Measurements from ENCODE around the gene RASA3. TPM values are rescaled to one million over a fixed set of nuclear protein-coding genes. Genes with fewer than 3 reads are reported as not detected.

The RASA3 gene
- total RNA-seq, 4 donors from 2014 or later: 4.4 to 15.6 (median 8.5) TPM

- no peaks in the 10 kb centered on the region for H3K36me3 ChIP-seq
- DNase-seq: no peak
- TF ChIP-seq POLR2A (IDR thresholded peaks at IDR 0.05): no peak
- H3K4me1 ChIP-seq: peaks cover 0 to 25% (median 6%) of the 10 kb centered on the region in 4 donors
- peak overlapping the region; percentile 25 to 41 (median 30) for H3K27ac ChIP-seq
- WGBS, 2 donors (ENCODE audit: low coverage in 1 of 2): 78 to 87% methylated on average over 3 to 37 of the region's 40 CpGs
- H3K9me3 ChIP-seq: no peaks in the 10 kb centered on the region
- no peaks in the 10 kb centered on the region for H3K27me3 ChIP-seq
- in situ Hi-C loops (cut with MboI; ENCODE audit: low pct_ligation_motif_present in 1 of 4, low pct_unique_long_range_greater_than_20kb in 1 of 4, low sequenced_read_pairs in 3 of 4): no loop called here
- intact Hi-C loops (cut with DNase I; ENCODE audit: low total_unique reads): no loop called here
- no peak overlapping the region for H3K4me3 ChIP-seq
Measured at GRCh38 chr13:114035583-114036531, 96.6 kb downstream of the RASA3 start.

- no peaks in the 10 kb centered on the region for H3K27me3 ChIP-seq
- intact Hi-C loops (cut with DNase I; ENCODE audit: low total_unique reads) (no loop called here), in situ Hi-C loops (cut with MboI; ENCODE audit: low pct_ligation_motif_present in 1 of 4, low pct_unique_long_range_greater_than_20kb in 1 of 4, low sequenced_read_pairs in 3 of 4) (no loop called here)
- no peak overlapping the region for H3K4me3 ChIP-seq
- no peak for DNase-seq
- no peak for TF ChIP-seq EP300 (IDR thresholded peaks at IDR 0.05; ENCODE audit: low read depth)
- TF ChIP-seq POLR2AphosphoS5 (IDR thresholded peaks at IDR 0.05): no peak
- TF ChIP-seq POLR2A (IDR thresholded peaks at IDR 0.05): no peak
- TF ChIP-seq CTCF (IDR thresholded peaks at IDR 0.05): no peak
- 84 to 89% methylated on average over 3 to 10 of the region's 10 CpGs for WGBS, 2 donors (ENCODE audit: low coverage in 1 of 2)
- H3K4me1 ChIP-seq: peaks cover 0 to 25% (median 6%) of the 10 kb centered on the region in 4 donors
- no peaks in the 10 kb centered on the region for H3K36me3 ChIP-seq
- H3K27ac ChIP-seq: peak overlapping the region; percentile 25 to 41 (median 30)
- H3K9me3 ChIP-seq: no peaks in the 10 kb centered on the region
Measured at GRCh38 chr13:114035186-114035582, 97.2 kb downstream of the RASA3 start.

- TF ChIP-seq EP300 (IDR thresholded peaks at IDR 0.05; ENCODE audit: low read depth): no peak
- TF ChIP-seq CTCF (IDR thresholded peaks at IDR 0.05): no peak
- no peak for TF ChIP-seq POLR2AphosphoS5 (IDR thresholded peaks at IDR 0.05)
- TF ChIP-seq POLR2A (IDR thresholded peaks at IDR 0.05): no peak
- H3K4me3 ChIP-seq: peak overlapping the region in 1 of 4 donors; percentile 0
- no peaks in the 10 kb centered on the region for H3K36me3 ChIP-seq
- H3K27ac ChIP-seq: peak overlapping the region; percentile 26 to 41 (median 32)
- H3K4me1 ChIP-seq: peaks cover 0 to 25% (median 6%) of the 10 kb centered on the region in 4 donors
- DNase-seq: no peak
- no peaks in the 10 kb centered on the region for H3K9me3 ChIP-seq
- no peaks in the 10 kb centered on the region for H3K27me3 ChIP-seq
- 60 to 73% methylated on average over 4 to 9 of the region's 9 CpGs for WGBS, 2 donors (ENCODE audit: low coverage in 1 of 2)
- intact Hi-C loops (cut with DNase I; ENCODE audit: low total_unique reads): no loop called here
- in situ Hi-C loops (cut with MboI; ENCODE audit: low pct_ligation_motif_present in 1 of 4, low pct_unique_long_range_greater_than_20kb in 1 of 4, low sequenced_read_pairs in 3 of 4): no loop called here
Measured at GRCh38 chr13:114034481-114034891, 97.9 kb downstream of the RASA3 start.

- in situ Hi-C loops (cut with MboI; ENCODE audit: low pct_ligation_motif_present in 1 of 4, low pct_unique_long_range_greater_than_20kb in 1 of 4, low sequenced_read_pairs in 3 of 4) (no loop called here), intact Hi-C loops (cut with DNase I; ENCODE audit: low total_unique reads) (no loop called here)
- TF ChIP-seq CTCF (IDR thresholded peaks at IDR 0.05) (no peak), EP300 (IDR thresholded peaks at IDR 0.05; ENCODE audit: low read depth) (no peak), POLR2A (IDR thresholded peaks at IDR 0.05) (no peak), POLR2AphosphoS5 (IDR thresholded peaks at IDR 0.05) (no peak)
- H3K4me3 ChIP-seq: no peak overlapping the region
- 88% methylated on average over 31 of the region's 32 CpGs; no CpG with 5 or more reads in 1 of the 2 donors for WGBS, 2 donors (ENCODE audit: low coverage in 1 of 2)
- no peak for DNase-seq
- no peaks in the 10 kb centered on the region for H3K36me3 ChIP-seq
- H3K27ac ChIP-seq: peak overlapping the region in 3 of 4 donors; percentile 30 to 41 (median 34)
- H3K9me3 ChIP-seq: no peaks in the 10 kb centered on the region
- H3K4me1 ChIP-seq: peaks cover 0 to 25% (median 6%) of the 10 kb centered on the region in 4 donors
- H3K27me3 ChIP-seq: no peaks in the 10 kb centered on the region
Measured at GRCh38 chr13:114033541-114034315, 98.7 kb downstream of the RASA3 start.

Measured in transverse colon (tissue), 4 donors.